Spleen (tissue), 11 donors: Measurements from ENCODE around the gene CECR2. TPM values are rescaled to one million over a fixed set of nuclear protein-coding genes. Genes with fewer than 3 reads are reported as not detected.

Experiments
- DNase-seq: peaks from one replicate; pipeline ENCODE4 v3.0.0-alpha.2; 2020
- H3K27ac ChIP-seq, 8 donors: fragments of 200-600 bp; sonication (generic) in 7 of 8; 1 replicate in 4 of 8; 2 replicates in 4 of 8; pipeline versions ENCODE4 v1.5.0 to v1.8.0; 2016 to 2021; ENCODE audit warnings: inconsistent platforms in 4 of 8, mild to moderate bottlenecking in 4 of 8, moderate library complexity in 1 of 8
- H3K27me3 ChIP-seq, 7 donors: fragments of 200-600 bp; sonication (generic) in 6 of 7; replicated peaks in 1 of 7; 1 replicate in 4 of 7; 2 replicates in 3 of 7; pipeline versions ENCODE4 v1.5.0 to v1.8.0; 2016 to 2021; ENCODE audit warnings: inconsistent platforms in 3 of 7, mild to moderate bottlenecking in 1 of 7
- H3K36me3 ChIP-seq, 6 donors: fragments of 200-600 bp; sonication (generic) in 5 of 6; 1 replicate in 4 of 6; 2 replicates in 2 of 6; pipeline versions ENCODE4 v1.5.0 to v1.8.0; 2016 to 2021; ENCODE audit warnings: inconsistent platforms in 2 of 6
- H3K4me1 ChIP-seq, 6 donors: fragments of 200-600 bp; sonication (generic) in 5 of 6; 1 replicate in 3 of 6; 2 replicates in 3 of 6; pipeline versions ENCODE4 v1.5.0 to v1.8.0; 2016 to 2021; ENCODE audit warnings: inconsistent platforms in 3 of 6
- H3K4me3 ChIP-seq, 8 donors: fragments of 200-600 bp; sonication (generic) in 7 of 8; 1 replicate in 4 of 8; 2 replicates in 4 of 8; pipeline versions ENCODE4 v1.5.0 to v1.8.0; 2016 to 2021; ENCODE audit warnings: inconsistent platforms in 4 of 8, mild to moderate bottlenecking in 4 of 8, moderate library complexity in 2 of 8
- H3K9me3 ChIP-seq, 8 donors: fragments of 200-600 bp; sonication (generic) in 7 of 8; 1 replicate in 4 of 8; 2 replicates in 4 of 8; pipeline versions ENCODE4 v1.5.0 to v1.8.0; 2016 to 2021; ENCODE audit warnings: inconsistent platforms in 4 of 8
- CTCF ChIP-seq, 11 experiments: fragments of 200-600 bp in 7 of 11; fragments of 450-650 bp in 4 of 11; sonication (generic) in 4 of 11; IDR thresholded peaks in 8 of 11; conservative IDR thresholded peaks in 3 of 11; 1 replicate in 7 of 11; 2 replicates in 4 of 11; pipeline versions ENCODE4 v1.4.0 to v1.8.0; 2016 to 2021; ENCODE audit warnings: antibody characterized with exemption in 11 of 11, inconsistent platforms in 4 of 11, mild to moderate bottlenecking in 1 of 11
- POLR2A ChIP-seq, 3 donors: fragments of 450-650 bp; IDR thresholded peaks; one replicate each; pipeline ENCODE4 v1.5.1; 2017; ENCODE audit warnings: antibody characterized with exemption in 3 of 3, mild to moderate bottlenecking in 1 of 3
- POLR2AphosphoS5 ChIP-seq, 3 donors: sonication (generic); formaldehyde crosslinking; IDR thresholded peaks; one replicate each; pipeline ENCODE4 v1.5.1; 2017; ENCODE audit warnings: antibody characterized with exemption in 3 of 3
- WGBS, 5 donors: extraction: QIAGEN DNeasy Blood & Tissue Kit in 3 of 5; methylation state at CpG; one replicate each; pipeline versions ENCODE4 v1.1.5 to v1.1.7; 2013 to 2018; 5-methylcytosine and 5-hydroxymethylcytosine counted together
- intact Hi-C: fragments of 100-400 bp; cut with DNase I; formaldehyde crosslinking; loops from one replicate; pipeline ENCODE4 v1.15.0; 2023; ENCODE audit warnings: low total_unique reads
- polyA plus RNA-seq, 3 donors: library from polyadenylated mRNA; stranded (reverse); fragments of 200-250 nt; gene quantifications; one replicate each; pipeline ENCODE4 v1.2.1, GENCODE V29; 2013
- total RNA-seq, 7 donors: library from RNA; depleted of rRNA in 3 of 7; stranded (reverse); fragments of >200 nt in 3 of 7; fragmentation: NEBNext Ultra II Directional in 4 of 7; extraction: Animal tissue kit (Norgen Biotek cat#: 25700) in 4 of 7; gene quantifications; one replicate each; pipeline versions ENCODE4 v1.1.0 to v1.2.1, GENCODE V29; 2016 to 2021
- donor health status: healthy with polysubstance abuse.
- donor health status: DM: no; HTN: no; CAD: no; lungs with moderate emphysema.
- donor health status: DM: no; HTN: no; CAD: no.
- donor health status: Bipolar disorder and iron deficiency.
- donor health status: healthy.
- donor health status: DM: no; HTN: no; CAD: no.
- donor health status: DM: yes; HTN: yes; CAD: no.

The CECR2 gene
- total and polyA plus RNA-seq, 10 donors = 0.05 to 3.0 (median 0.91) TPM

GRCh38 chr22:17334059-17334458 lies 35.2 kb upstream of the CECR2 start:
- Histone ChIP-seq H3K4me1 (no peaks in the 10 kb centered on the region), H3K36me3 (no peaks in the 10 kb centered on the region), H3K4me3 (no peak overlapping the region), H3K27me3 (no peaks in the 10 kb centered on the region), H3K27ac (no peak overlapping the region), H3K9me3 (no peaks in the 10 kb centered on the region)
- 74 to 87% (median 79%) methylated on average over 5 to 6 of the region's 6 CpGs for WGBS, 5 donors
- intact Hi-C loops = no loop called here
- DNase-seq = no peak
- TF ChIP-seq POLR2AphosphoS5 (IDR thresholded peaks at IDR 0.05) (no peak), CTCF (IDR thresholded peaks at IDR 0.05 in 8 of 11, conservative IDR thresholded peaks at IDR 0.05 in 3 of 11) (no peak), POLR2A (IDR thresholded peaks at IDR 0.05) (no peak)

DNA sequence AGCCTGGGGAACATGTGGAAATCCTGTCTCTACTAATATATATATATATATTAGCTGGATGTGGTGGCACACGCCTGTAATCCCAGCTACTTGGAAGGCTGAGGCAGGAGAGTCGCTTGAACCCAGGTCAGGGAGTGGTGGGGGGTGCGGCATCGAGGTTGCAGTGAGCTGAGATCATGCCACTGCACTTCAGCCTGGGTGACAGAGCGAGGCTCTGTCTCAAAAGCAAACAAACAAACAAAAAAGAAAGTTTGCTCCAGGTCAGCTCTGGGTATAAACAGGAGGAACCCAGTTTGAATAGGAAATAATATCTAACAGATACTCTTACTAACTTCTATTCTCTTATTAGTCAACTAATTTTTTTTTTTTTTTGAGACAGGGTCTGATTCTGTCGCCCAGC lies 34.3 kb upstream of the CECR2 start:
- DNase-seq = no peak
- Histone ChIP-seq H3K27ac (no peak overlapping the region), H3K9me3 (no peaks in the 10 kb centered on the region), H3K36me3 (no peaks in the 10 kb centered on the region), H3K27me3 (no peaks in the 10 kb centered on the region), H3K4me3 (no peak overlapping the region), H3K4me1 (no peaks in the 10 kb centered on the region)
- 68 to 80% (median 76%) methylated on average over 5 to 6 of the region's 6 CpGs for WGBS, 5 donors
- TF ChIP-seq POLR2AphosphoS5 (IDR thresholded peaks at IDR 0.05) (no peak), POLR2A (IDR thresholded peaks at IDR 0.05) (no peak), CTCF (IDR thresholded peaks at IDR 0.05 in 8 of 11, conservative IDR thresholded peaks at IDR 0.05 in 3 of 11) (no peak)
- intact Hi-C loops = no loop called here

GRCh38 chr22:17336061-17336460 lies 33.2 kb upstream of the CECR2 start:
- intact Hi-C loops = no loop called here
- H3K27me3 ChIP-seq = no peaks in the 10 kb centered on the region
- no peaks in the 10 kb centered on the region for H3K9me3 ChIP-seq
- no peak for DNase-seq
- H3K36me3 ChIP-seq = no peaks in the 10 kb centered on the region
- H3K4me3 ChIP-seq = no peak overlapping the region
- H3K27ac ChIP-seq = no peak overlapping the region
- TF ChIP-seq POLR2A (IDR thresholded peaks at IDR 0.05) (no peak), CTCF (IDR thresholded peaks at IDR 0.05 in 8 of 11, conservative IDR thresholded peaks at IDR 0.05 in 3 of 11) (no peak), POLR2AphosphoS5 (IDR thresholded peaks at IDR 0.05) (no peak)
- H3K4me1 ChIP-seq = no peaks in the 10 kb centered on the region
- WGBS, 5 donors = 48 to 51% (median 50%) methylated on average over 5 of the region's 5 CpGs

GRCh38 chr22:17337639-17338038 lies 31.6 kb upstream of the CECR2 start:
- intact Hi-C loops = no loop called here
- Histone ChIP-seq H3K36me3 (no peaks in the 10 kb centered on the region), H3K27ac (no peak overlapping the region), H3K27me3 (no peaks in the 10 kb centered on the region), H3K4me1 (no peaks in the 10 kb centered on the region), H3K9me3 (no peaks in the 10 kb centered on the region), H3K4me3 (no peak overlapping the region)
- DNase-seq = no peak
- WGBS, 5 donors = 79 to 96% (median 92%) methylated on average over 11 of the region's 11 CpGs
- TF ChIP-seq CTCF (IDR thresholded peaks at IDR 0.05 in 8 of 11, conservative IDR thresholded peaks at IDR 0.05 in 3 of 11) (no peak), POLR2AphosphoS5 (IDR thresholded peaks at IDR 0.05) (no peak), POLR2A (IDR thresholded peaks at IDR 0.05) (no peak)
